Tongue (tissue), 3 donors: ENCODE results near the gene NOP53. TPM values are rescaled to one million over a fixed set of nuclear protein-coding genes. Genes with fewer than 3 reads are reported as not detected.

ENCODE experiments used
- DNase-seq: peaks from one replicate; pipeline ENCODE4 v3.0.0-alpha.2; 2015
- small RNA-seq: library from RNA; depleted of rRNA; stranded (forward); fragments of <200 nt; gene quantifications from one replicate; pipeline ENCODE3, GENCODE V24; 2014; ENCODE audit warnings: low replicate concordance
- total RNA-seq: library from RNA; depleted of rRNA; stranded (reverse); fragments of >200 nt; gene quantifications from one replicate; pipeline ENCODE4 v1.2.3, GENCODE V29; 2014

The NOP53 gene
- total RNA-seq, 1 donor from 2014 or later, result 143 TPM

DNA sequence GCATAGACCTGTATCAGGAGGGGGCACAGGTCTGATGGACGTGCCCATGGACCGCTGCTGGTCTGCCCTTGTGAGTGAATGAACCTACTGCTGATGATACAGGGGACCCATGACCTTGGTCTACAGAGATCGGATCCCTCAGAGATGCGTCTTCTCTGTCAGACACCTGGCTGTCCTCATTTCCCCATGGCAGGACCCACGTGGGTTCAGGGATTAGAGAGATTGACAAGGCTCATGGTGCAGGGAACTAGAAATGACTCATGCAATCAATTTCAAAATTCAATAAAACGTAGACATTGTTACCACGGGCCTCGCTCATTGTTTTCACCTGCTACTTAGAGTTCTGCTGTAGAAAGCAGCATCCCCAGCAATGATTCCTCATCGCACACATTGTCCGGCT lies 60.0 kb downstream of the NOP53 start:
- no peak for DNase-seq

- DNase-seq, result no peak
These were observed 61.1 kb downstream of the NOP53 start for GRCh38 chr19:47806435-47806834.

Small RNAs within 50 kb of the gene (small RNA-seq; reads per million reads assigned to genes)
- not detected for gene AC008745.1
- gene SNORD23, result not detected

Other genes with a start within 250 kb of the NOP53 start
- 49.4 TPM for gene NAPA, start 230.5 kb upstream of the NOP53 start, total RNA-seq
- gene ZNF541, start 172.4 kb upstream of the NOP53 start, total RNA-seq, result 0.10 TPM
- 10.8 TPM for gene BICRA, start 136.4 kb upstream of the NOP53 start, total RNA-seq
- gene EHD2, start 32.1 kb upstream of the NOP53 start, total RNA-seq, result 79.6 TPM
- gene SELENOW, start 33.2 kb downstream of the NOP53 start, total RNA-seq, result 551 TPM
- not detected for gene TPRX1, start 59.0 kb downstream of the NOP53 start, total RNA-seq
- not detected for gene CRX, start 76.4 kb downstream of the NOP53 start, total RNA-seq
- not detected for gene TPRX2, start 113.7 kb downstream of the NOP53 start, total RNA-seq
- not detected for gene SULT2A1, start 140.8 kb downstream of the NOP53 start, total RNA-seq
- gene BSPH1, start 246.6 kb downstream of the NOP53 start, total RNA-seq, result not detected
- not detected for gene ELSPBP1, start 249.1 kb downstream of the NOP53 start, total RNA-seq